HL-60/S4 treated with phorbol 12-myristate 13-acetate at 8.2 ng/mL for 4 days and 3 days (cell line): ENCODE measurements around the gene OR6C1.
"Not testable (repeated sequence)": the region's sequence is repeated elsewhere in the genome, so short reads cannot be mapped to it uniquely, and the experiment has no call there.

ENCODE experiments used
- in situ Hi-C: fragments of 300-500 bp; cut with MboI; formaldehyde crosslinking; loops from 2 replicates; pipeline ENCODE4 v1.15.0; 2022; ENCODE audit warnings: low sequenced_read_pairs

The OR6C1 gene

DNA sequence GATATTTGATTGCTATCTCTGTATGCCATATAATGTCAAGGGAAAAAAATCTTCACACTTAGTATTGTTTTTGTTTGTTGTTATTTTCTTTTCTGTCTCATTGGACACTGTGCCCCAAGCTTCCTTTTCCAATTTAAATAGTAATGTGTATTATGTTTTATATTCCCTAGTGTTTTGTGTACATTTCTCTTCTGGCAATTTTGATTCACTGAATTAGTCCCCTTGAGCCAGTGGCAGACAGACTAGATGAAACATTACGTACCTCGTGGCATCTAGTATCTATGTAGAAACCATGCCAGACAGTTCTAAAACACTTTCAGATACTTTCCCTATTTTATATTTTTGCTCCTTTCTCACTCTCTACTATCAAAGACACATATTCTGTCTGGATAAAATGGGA, at the start of gene OR6C1:
OR6C1 (plus strand) TSS at position 301 of the 400 bp plus-strand sequence. CDS start 6,257 bp downstream, outside the sequence.
- in situ Hi-C loops, result no loop called here

DNA sequence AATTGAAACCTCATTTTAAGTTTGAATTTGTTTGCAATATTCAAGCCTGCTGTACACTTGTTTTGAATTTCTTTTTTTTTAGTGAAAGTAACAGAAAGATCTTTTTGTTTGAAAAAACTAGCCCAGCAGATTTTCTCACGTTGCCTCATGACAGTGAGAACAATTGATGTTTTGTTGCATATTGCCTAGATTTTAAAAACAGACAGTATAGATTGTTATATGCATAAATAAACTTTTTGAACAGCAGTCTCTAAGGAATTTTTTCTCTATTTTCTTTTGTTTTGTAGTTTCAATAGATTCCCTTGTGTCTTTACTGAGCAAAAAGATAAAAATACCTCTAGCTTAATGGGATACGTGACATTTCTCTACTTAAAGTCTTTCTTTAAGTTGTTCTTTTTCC, 33.2 kb upstream of the OR6C1 start:
- in situ Hi-C loops, result no loop called here

DNA sequence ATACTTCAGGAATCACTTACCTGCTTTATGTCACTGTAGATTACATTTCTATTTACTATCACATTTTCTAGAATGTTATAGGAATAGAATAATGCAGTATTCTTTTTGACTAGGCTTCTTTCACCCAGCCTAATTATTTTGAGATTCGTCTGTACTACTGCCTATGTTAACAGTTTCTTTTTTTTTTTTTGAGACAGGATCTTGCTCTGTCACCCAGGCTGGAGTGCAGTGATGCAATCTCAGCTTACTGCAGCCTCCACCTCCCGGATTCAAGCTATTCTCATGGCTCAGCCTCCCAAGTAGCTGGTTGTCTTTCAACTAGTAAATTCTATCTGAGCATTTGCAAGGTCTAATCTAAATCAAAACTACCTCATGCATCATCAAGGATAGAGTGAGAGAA, 24.1 kb upstream of the OR6C1 start:
- in situ Hi-C loops, result no loop called here

DNA sequence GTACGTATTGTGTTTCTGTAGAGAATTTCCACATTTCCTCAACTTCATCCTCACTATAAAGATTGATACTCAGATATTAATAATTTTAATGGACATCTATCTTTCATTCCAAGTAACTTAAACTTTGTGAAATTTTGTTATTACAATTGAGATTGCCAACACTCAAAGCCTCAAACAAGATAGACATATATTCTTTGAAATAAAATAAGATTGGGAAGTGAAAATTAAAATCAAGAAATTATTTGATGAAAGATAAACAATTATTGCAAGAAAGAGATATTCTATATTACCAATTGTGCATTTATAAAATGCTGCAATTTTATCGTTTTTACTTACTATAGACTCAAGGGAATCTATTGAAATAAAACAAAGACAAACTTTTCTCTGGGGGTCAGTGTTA, 17.7 kb upstream of the OR6C1 start, which contains the start of gene OR6C6:
OR6C6 (minus strand) TSS at position 101 of the 400 bp plus-strand sequence. CDS start 1,337 bp downstream, outside the sequence.
- in situ Hi-C loops, result no loop called here

DNA sequence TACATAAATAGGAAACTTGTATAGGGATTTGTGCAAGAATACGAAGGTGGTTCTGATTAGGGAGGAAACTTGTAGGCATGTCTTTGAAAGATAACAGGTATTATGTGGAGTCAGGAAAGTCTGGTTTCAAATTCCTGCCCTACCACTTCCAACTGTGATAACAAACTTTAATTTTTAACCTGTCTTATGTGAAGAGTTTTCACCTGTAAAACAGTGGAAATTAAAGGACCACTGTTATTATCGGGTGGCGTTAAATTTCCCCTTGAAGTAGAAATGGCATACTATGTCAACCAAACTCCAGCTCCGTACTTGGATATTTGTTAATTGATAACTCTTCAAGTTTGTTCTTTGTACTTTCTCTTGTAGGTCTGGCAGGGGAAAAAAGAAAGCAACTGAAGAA, 6.1 kb downstream of the OR6C1 start:
- in situ Hi-C loops, result no loop called here

DNA sequence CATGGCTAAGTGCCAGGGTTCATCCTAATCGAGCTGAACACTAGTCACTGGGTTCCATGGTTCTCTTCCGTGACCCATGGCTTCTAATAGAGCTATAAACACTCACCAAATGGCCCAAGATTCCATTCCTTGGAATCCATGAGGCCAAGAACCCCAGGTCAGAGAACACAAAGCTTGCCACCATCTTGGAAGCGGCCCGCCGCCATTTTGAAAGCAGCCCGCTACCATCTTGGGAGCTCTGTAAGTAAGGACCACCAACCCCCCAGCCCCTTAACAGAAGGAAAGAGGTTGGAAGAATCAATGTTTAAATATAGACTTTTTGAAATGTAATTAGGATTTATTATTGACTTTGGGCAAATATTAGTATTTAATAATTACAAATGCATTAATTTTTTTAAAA, 11.7 kb downstream of the OR6C1 start:
- in situ Hi-C loops, result not testable (repeated sequence)

DNA sequence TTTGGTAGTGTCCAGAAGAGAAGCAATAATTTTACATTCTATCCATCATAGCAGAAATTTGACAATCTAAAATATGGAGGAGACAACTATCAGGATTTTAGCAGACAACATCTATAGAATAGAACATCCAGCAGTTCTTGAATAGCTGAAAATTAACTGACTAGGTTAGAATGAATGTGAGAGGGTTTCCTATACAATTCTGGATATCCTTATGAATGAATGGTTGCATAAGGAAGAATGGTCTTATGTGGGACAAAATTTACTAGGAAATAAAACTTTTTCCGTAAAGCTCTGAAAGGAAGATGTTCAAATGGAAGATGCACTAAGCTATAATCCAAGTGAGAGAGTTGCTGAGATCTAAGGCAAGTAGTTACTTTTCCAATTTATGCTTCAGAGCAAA, 16.3 kb downstream of the OR6C1 start, which contains the start of gene OR6C3:
OR6C3 (plus strand) TSS at position 301 of the 400 bp plus-strand sequence. CDS start 955 bp downstream, outside the sequence.
- in situ Hi-C loops, result no loop called here

DNA sequence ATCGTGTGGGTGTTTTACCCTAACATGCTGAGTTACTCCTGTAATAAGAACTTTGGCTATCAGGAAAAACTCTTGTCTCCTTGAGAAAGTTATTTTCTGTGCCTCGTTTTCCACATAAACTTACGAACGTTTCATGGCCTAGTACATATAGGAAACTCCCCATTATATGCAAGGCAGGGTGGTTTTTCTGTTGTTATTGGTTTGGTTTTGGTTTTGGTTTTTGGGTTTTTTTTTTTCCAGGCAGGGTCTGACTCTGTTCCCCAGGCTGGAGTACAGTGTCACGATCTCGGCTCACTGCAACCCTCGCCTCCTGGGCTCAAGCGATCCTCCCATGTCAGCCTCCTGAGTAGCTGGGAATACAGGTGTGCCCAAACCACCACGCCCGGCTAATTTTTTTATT, 21.9 kb downstream of the OR6C1 start:
- in situ Hi-C loops, result no loop called here

DNA sequence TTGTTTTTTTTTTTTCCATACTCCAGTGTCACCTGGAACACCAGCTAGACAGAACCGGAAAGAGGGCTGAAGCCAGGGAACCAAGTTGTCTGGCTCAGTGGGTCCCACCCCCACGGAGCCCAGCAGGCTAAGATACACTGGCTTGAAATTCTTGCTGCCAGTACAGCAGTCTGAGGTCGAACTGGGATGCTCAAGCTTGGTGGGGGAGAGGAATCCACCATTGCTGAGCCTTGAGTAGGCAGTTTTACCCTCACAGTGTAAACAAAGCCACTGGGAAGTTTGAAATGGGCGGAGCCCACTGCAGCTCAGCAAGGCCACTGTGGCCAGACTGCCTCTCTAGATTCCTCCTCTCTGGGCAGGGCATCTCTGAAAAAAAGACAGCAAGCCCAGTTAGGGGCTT, 41.2 kb downstream of the OR6C1 start:
- in situ Hi-C loops, result not testable (repeated sequence)

DNA sequence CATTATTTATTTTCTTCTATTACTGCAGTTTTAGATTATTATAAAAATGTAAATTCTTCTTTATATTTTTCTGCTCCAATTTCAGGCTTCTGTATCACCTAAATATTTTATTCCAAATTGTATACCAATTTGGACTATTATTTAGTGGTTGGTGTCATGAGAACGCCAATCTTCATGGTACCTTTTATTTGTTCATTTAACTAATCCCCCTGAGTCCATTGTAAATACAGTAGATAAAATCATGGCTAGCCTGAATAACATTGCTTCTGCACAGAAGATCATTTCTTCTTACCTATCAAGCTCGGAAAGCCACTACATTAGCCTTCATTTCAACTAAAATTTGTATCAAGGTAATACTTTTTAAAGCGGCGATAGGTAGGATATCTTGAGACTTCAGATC, 48.5 kb downstream of the OR6C1 start, which contains the start of gene OR6C75:
OR6C75 (plus strand) TSS at position 301 of the 400 bp plus-strand sequence. CDS start 2,136 bp downstream, outside the sequence.
- in situ Hi-C loops, result no loop called here

DNA sequence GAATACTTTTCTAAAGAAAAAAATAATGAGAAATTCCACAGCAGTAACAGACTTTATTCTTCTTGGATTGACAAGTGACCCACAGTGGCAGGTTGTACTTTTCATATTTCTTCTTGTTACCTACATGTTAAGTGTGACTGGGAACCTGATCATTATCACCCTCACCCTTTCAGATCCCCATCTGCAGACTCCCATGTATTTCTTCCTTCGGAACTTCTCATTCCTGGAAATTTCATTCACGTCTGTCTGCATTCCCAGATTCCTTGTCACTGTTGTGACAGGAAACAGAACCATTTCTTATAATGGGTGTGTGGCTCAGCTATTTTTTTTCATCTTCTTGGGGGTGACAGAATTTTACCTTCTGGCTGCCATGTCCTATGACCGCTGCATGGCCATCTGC, 50.9 kb downstream of the OR6C1 start:
- in situ Hi-C loops, result no loop called here
